Measurements from ENCODE around the gene PLEKHH2. TPM values are rescaled to one million over a fixed set of nuclear protein-coding genes. Genes with fewer than 3 reads are reported as not detected.

The PLEKHH2 gene
- total and polyA plus RNA-seq, 2 experiments from 2014 or later, result 5.4 to 6.7 TPM

GRCh38 chr2:43745457-43745856 lies 108.4 kb downstream of the PLEKHH2 start (continued):
- TF ChIP-seq ZNF462 (CRISPR knock-in tag; IDR thresholded peaks at IDR 0.05) (no peak), CREB1 (CRISPR knock-in tag; IDR thresholded peaks at IDR 0.05; ENCODE audit: low read depth) (no peak), EZH2 (IDR thresholded peaks at IDR 0.05; ENCODE audit: low read depth, unreplicated experiment) (no peak), EZH2phosphoT487 (IDR thresholded peaks at IDR 0.05; ENCODE audit: unreplicated experiment) (no peak), REST (IDR thresholded peaks at IDR 0.05; ENCODE audit: unreplicated experiment) (no peak), ZNF331 (CRISPR knock-in tag; IDR thresholded peaks at IDR 0.05; ENCODE audit: low read depth) (no peak)
